Body of pancreas (tissue), 4 donors: Measurements from ENCODE around the gene HYCC1.

ENCODE experiments used
- POLR2A ChIP-seq, 3 donors: fragments of 450-650 bp; IDR thresholded peaks; one replicate each; pipeline ENCODE4 v1.6.1; 2016; ENCODE audit warnings: antibody characterized with exemption in 3 of 3, mild to moderate bottlenecking in 2 of 3
- TF ChIP-seq, protein P1 (sequence below), 7 experiments: fragments of 450-650 bp in 4 of 7; fragments of 200-600 bp in 3 of 7; sonication (generic) in 3 of 7; IDR thresholded peaks; one replicate each; pipeline ENCODE4 v1.5.1; 2016 to 2019; ENCODE audit warnings: antibody characterized with exemption in 7 of 7

DNA sequence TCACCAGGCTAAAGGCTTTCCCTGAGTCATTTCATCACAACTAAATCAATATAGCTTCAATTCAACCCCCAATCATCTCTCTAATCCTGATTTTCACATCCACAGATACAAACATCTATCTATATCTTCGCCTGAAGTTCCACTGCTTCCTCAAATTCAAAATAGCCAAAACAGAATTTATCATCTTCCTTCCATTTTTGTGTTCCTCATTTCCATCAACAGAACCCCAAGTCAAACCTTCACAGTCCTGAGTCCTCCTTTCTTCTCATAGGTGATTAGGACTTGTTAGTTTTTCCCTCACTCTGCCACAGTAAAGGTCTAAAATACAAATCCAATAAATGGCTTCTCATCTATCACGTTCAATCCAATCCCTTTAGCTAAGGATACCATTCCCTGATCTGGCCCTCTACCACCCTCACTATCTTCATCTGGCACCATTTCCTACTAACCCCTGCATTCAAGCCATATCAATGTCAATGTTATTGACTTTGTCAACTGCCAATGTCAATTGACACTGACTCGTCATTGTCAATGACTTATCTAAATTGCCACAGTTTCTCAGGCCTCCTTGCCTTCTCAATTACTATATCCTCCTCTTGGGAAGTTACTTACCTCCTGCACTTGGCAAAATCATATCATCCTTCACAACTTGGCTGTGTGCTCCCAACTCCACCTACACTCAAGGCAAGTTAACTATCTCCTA lies 2.6 kb downstream of the HYCC1 start:
- TF ChIP-seq, protein P1, sequence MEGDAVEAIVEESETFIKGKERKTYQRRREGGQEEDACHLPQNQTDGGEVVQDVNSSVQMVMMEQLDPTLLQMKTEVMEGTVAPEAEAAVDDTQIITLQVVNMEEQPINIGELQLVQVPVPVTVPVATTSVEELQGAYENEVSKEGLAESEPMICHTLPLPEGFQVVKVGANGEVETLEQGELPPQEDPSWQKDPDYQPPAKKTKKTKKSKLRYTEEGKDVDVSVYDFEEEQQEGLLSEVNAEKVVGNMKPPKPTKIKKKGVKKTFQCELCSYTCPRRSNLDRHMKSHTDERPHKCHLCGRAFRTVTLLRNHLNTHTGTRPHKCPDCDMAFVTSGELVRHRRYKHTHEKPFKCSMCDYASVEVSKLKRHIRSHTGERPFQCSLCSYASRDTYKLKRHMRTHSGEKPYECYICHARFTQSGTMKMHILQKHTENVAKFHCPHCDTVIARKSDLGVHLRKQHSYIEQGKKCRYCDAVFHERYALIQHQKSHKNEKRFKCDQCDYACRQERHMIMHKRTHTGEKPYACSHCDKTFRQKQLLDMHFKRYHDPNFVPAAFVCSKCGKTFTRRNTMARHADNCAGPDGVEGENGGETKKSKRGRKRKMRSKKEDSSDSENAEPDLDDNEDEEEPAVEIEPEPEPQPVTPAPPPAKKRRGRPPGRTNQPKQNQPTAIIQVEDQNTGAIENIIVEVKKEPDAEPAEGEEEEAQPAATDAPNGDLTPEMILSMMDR (IDR thresholded peaks at IDR 0.05) = no peak
- no peak for TF ChIP-seq POLR2A (IDR thresholded peaks at IDR 0.05)
